ENCODE results near the gene SH3BGRL3.
"Not testable (repeated sequence)": the region's sequence is repeated elsewhere in the genome, so short reads cannot be mapped to it uniquely, and the experiment has no call there.

Gene SH3BGRL3

GRCh38 chr1:26290882-26291261, 11.0 kb downstream of the SH3BGRL3 start:
- H3K79me2 ChIP-seq (ENCODE audit: control insufficient read depth, insufficient read depth, low read length, poor library complexity) = no peaks in the 10 kb centered on the region
- H2BK5ac ChIP-seq (ENCODE audit: low read depth, low read length, poor library complexity) = no peak overlapping the region
- no peak for DNase-seq
- H2AK5ac ChIP-seq (ENCODE audit: low read length) = no peak overlapping the region
- no peak overlapping the region for H4K91ac ChIP-seq (ENCODE audit: low read depth, low read length)
- peaks cover 4 to 12% of the 10 kb centered on the region in 2 experiments for H3K4me1 ChIP-seq (ENCODE audit: control insufficient read depth in 1 of 2, insufficient read depth in 2 of 2, low read length in 2 of 2)
- no peaks in the 10 kb centered on the region for H3K9me3 ChIP-seq (ENCODE audit: insufficient read depth, low read depth, low read length)
- H3K23ac ChIP-seq (ENCODE audit: low read length) = no peak overlapping the region
- H3K79me1 ChIP-seq (ENCODE audit: low read length) = no peaks in the 10 kb centered on the region
- H3K27me3 ChIP-seq (ENCODE audit: insufficient read depth, low read length) = no peaks in the 10 kb centered on the region
- no peaks in the 10 kb centered on the region for H3K36me3 ChIP-seq (ENCODE audit: control insufficient read depth in 1 of 2, insufficient read depth in 2 of 2, low read length in 2 of 2)
- no peak overlapping the region for H4K12ac ChIP-seq (ENCODE audit: low read depth, low read length)
- no peak overlapping the region for H2BK12ac ChIP-seq (ENCODE audit: low read length)
- H3K27ac ChIP-seq (ENCODE audit: low read depth, low read length) = no peak overlapping the region
- H3K14ac ChIP-seq (ENCODE audit: low read length) = peak overlapping the region; percentile 28
- H3K4me2 ChIP-seq (ENCODE audit: low read length) = no peak overlapping the region
- H3K9ac ChIP-seq (ENCODE audit: low read length) = no peak overlapping the region
- no peak overlapping the region for H3K18ac ChIP-seq (ENCODE audit: low read length)
- no peak overlapping the region for H4K8ac ChIP-seq (ENCODE audit: low read depth, low read length)
- no peak overlapping the region for H3K4ac ChIP-seq (ENCODE audit: low read depth, low read length)
- WGBS (ENCODE audit: extremely low coverage, insufficient coverage, insufficient read length) = no CpG with 5 or more reads among the region's 11 CpGs
- no peak overlapping the region for H2AFZ ChIP-seq (ENCODE audit: insufficient read depth, low read length, poor library complexity)
- no peak overlapping the region for H3K4me3 ChIP-seq (ENCODE audit: low read depth, low read length)
- H2BK120ac ChIP-seq (ENCODE audit: insufficient read depth, low read length, poor library complexity) = no peak overlapping the region

- Histone ChIP-seq H3K9me3 (ENCODE audit: insufficient read depth, low read depth, low read length) (no peaks in the 10 kb centered on the region), H3K36me3 (ENCODE audit: control insufficient read depth in 1 of 2, insufficient read depth in 2 of 2, low read length in 2 of 2) (no peaks in the 10 kb centered on the region)
These were observed 11.5 kb downstream of the SH3BGRL3 start for GRCh38 chr1:26291433-26291832.

GRCh38 chr1:26291939-26292338, 12.1 kb downstream of the SH3BGRL3 start:
- H4K91ac ChIP-seq (ENCODE audit: low read depth, low read length) = no peak overlapping the region
- H3K18ac ChIP-seq (ENCODE audit: low read length) = no peak overlapping the region
- H3K9ac ChIP-seq (ENCODE audit: low read length) = no peak overlapping the region
- no peak overlapping the region for H2AK5ac ChIP-seq (ENCODE audit: low read length)
- H3K79me1 ChIP-seq (ENCODE audit: low read length) = no peaks in the 10 kb centered on the region
- no peak overlapping the region for H2BK120ac ChIP-seq (ENCODE audit: insufficient read depth, low read length, poor library complexity)
- no peaks in the 10 kb centered on the region for H3K79me2 ChIP-seq (ENCODE audit: control insufficient read depth, insufficient read depth, low read length, poor library complexity)
- H3K14ac ChIP-seq (ENCODE audit: low read length) = no peak overlapping the region
- no peak overlapping the region for H3K4me2 ChIP-seq (ENCODE audit: low read length)
- no peak overlapping the region for H3K4me3 ChIP-seq (ENCODE audit: low read depth, low read length)
- no peak overlapping the region for H3K4ac ChIP-seq (ENCODE audit: low read depth, low read length)
- H4K8ac ChIP-seq (ENCODE audit: low read depth, low read length) = no peak overlapping the region
- no peaks in the 10 kb centered on the region for H3K27me3 ChIP-seq (ENCODE audit: insufficient read depth, low read length)
- H2AFZ ChIP-seq (ENCODE audit: insufficient read depth, low read length, poor library complexity) = no peak overlapping the region
- H4K12ac ChIP-seq (ENCODE audit: low read depth, low read length) = no peak overlapping the region
- H2BK12ac ChIP-seq (ENCODE audit: low read length) = no peak overlapping the region
- H3K23ac ChIP-seq (ENCODE audit: low read length) = no peak overlapping the region
- no peak overlapping the region for H3K27ac ChIP-seq (ENCODE audit: low read depth, low read length)
- peaks cover 4 to 12% of the 10 kb centered on the region in 2 experiments for H3K4me1 ChIP-seq (ENCODE audit: control insufficient read depth in 1 of 2, insufficient read depth in 2 of 2, low read length in 2 of 2)
- no peak for DNase-seq
- H3K9me3 ChIP-seq (ENCODE audit: insufficient read depth, low read depth, low read length) = no peaks in the 10 kb centered on the region
- WGBS (ENCODE audit: extremely low coverage, insufficient coverage, insufficient read length) = no CpG with 5 or more reads among the region's 4 CpGs
- H2BK5ac ChIP-seq (ENCODE audit: low read depth, low read length, poor library complexity) = no peak overlapping the region
- H3K36me3 ChIP-seq (ENCODE audit: control insufficient read depth in 1 of 2, insufficient read depth in 2 of 2, low read length in 2 of 2) = peaks cover 0 to 1% of the 10 kb centered on the region in 2 experiments

More at GRCh38 chr1:26291433-26291832, 11.5 kb downstream of the SH3BGRL3 start:
- Histone ChIP-seq H2BK5ac (ENCODE audit: low read depth, low read length, poor library complexity) (no peak overlapping the region), H3K18ac (ENCODE audit: low read length) (no peak overlapping the region), H3K4me1 (ENCODE audit: control insufficient read depth in 1 of 2, insufficient read depth in 2 of 2, low read length in 2 of 2) (peaks cover 4 to 12% of the 10 kb centered on the region in 2 experiments), H2BK120ac (ENCODE audit: insufficient read depth, low read length, poor library complexity) (no peak overlapping the region), H2AK5ac (ENCODE audit: low read length) (no peak overlapping the region), H3K14ac (ENCODE audit: low read length) (no peak overlapping the region), H3K27ac (ENCODE audit: low read depth, low read length) (no peak overlapping the region), H4K8ac (ENCODE audit: low read depth, low read length) (no peak overlapping the region), H2BK12ac (ENCODE audit: low read length) (no peak overlapping the region), H3K79me1 (ENCODE audit: low read length) (no peaks in the 10 kb centered on the region), H2AFZ (ENCODE audit: insufficient read depth, low read length, poor library complexity) (no peak overlapping the region), H3K4me3 (ENCODE audit: low read depth, low read length) (no peak overlapping the region), H4K12ac (ENCODE audit: low read depth, low read length) (no peak overlapping the region), H4K91ac (ENCODE audit: low read depth, low read length) (no peak overlapping the region), H3K4me2 (ENCODE audit: low read length) (no peak overlapping the region), H3K23ac (ENCODE audit: low read length) (no peak overlapping the region), H3K4ac (ENCODE audit: low read depth, low read length) (no peak overlapping the region), H3K9ac (ENCODE audit: low read length) (no peak overlapping the region), H3K27me3 (ENCODE audit: insufficient read depth, low read length) (no peaks in the 10 kb centered on the region), H3K79me2 (ENCODE audit: control insufficient read depth, insufficient read depth, low read length, poor library complexity) (no peaks in the 10 kb centered on the region)
- no CpG with 5 or more reads among the region's 3 CpGs for WGBS (ENCODE audit: extremely low coverage, insufficient coverage, insufficient read length)
- DNase-seq = no peak

GRCh38 chr1:26292735-26293134, 12.8 kb downstream of the SH3BGRL3 start:
- not testable (repeated sequence) for H3K4me2 ChIP-seq (ENCODE audit: low read length); H3K27ac ChIP-seq (ENCODE audit: low read depth, low read length); H2AFZ ChIP-seq (ENCODE audit: insufficient read depth, low read length, poor library complexity); H3K27me3 ChIP-seq (ENCODE audit: insufficient read depth, low read length); H2AK5ac ChIP-seq (ENCODE audit: low read length); H3K79me2 ChIP-seq (ENCODE audit: control insufficient read depth, insufficient read depth, low read length, poor library complexity); H2BK120ac ChIP-seq (ENCODE audit: insufficient read depth, low read length, poor library complexity); H3K9me3 ChIP-seq (ENCODE audit: insufficient read depth, low read depth, low read length); H4K8ac ChIP-seq (ENCODE audit: low read depth, low read length); H3K23ac ChIP-seq (ENCODE audit: low read length); H3K4me3 ChIP-seq (ENCODE audit: low read depth, low read length); H3K14ac ChIP-seq (ENCODE audit: low read length); H2BK5ac ChIP-seq (ENCODE audit: low read depth, low read length, poor library complexity); H3K79me1 ChIP-seq (ENCODE audit: low read length); H3K4ac ChIP-seq (ENCODE audit: low read depth, low read length); H4K91ac ChIP-seq (ENCODE audit: low read depth, low read length); H3K36me3 ChIP-seq (ENCODE audit: control insufficient read depth in 1 of 2, insufficient read depth in 2 of 2, low read length in 2 of 2); H2BK12ac ChIP-seq (ENCODE audit: low read length); H3K18ac ChIP-seq (ENCODE audit: low read length); H3K9ac ChIP-seq (ENCODE audit: low read length); DNase-seq; H4K12ac ChIP-seq (ENCODE audit: low read depth, low read length)
- H3K4me1 ChIP-seq (ENCODE audit: control insufficient read depth in 1 of 2, insufficient read depth in 2 of 2, low read length in 2 of 2) = peaks cover 4 to 17% of the 10 kb centered on the region in 2 experiments
- no CpG with 5 or more reads among the region's 5 CpGs for WGBS (ENCODE audit: extremely low coverage, insufficient coverage, insufficient read length)

All from trophoblast cell (in vitro differentiated cells and primary cell).